Mesenteric fat pad (tissue), 1 donor: ENCODE results near the gene PPP2R3B. TPM values are rescaled to one million over a fixed set of nuclear protein-coding genes. Genes with fewer than 3 reads are reported as not detected.

Source experiments
- DNase-seq: peaks from one replicate; pipeline ENCODE4 v3.0.0-alpha.2; 2020; ENCODE audit warnings: low spot score
- total RNA-seq: library from RNA; stranded (reverse); fragmentation: NEBNext Ultra II Directional; extraction: Animal tissue kit (Norgen Biotek cat#: 25700); gene quantifications from one replicate; pipeline ENCODE4 v1.2.1, GENCODE V29; 2021
- donor health status: DM: yes; HTN: yes; CAD: no.

PPP2R3B gene
- total RNA-seq, 1 donor from 2014 or later, result 7.3 TPM

DNA sequence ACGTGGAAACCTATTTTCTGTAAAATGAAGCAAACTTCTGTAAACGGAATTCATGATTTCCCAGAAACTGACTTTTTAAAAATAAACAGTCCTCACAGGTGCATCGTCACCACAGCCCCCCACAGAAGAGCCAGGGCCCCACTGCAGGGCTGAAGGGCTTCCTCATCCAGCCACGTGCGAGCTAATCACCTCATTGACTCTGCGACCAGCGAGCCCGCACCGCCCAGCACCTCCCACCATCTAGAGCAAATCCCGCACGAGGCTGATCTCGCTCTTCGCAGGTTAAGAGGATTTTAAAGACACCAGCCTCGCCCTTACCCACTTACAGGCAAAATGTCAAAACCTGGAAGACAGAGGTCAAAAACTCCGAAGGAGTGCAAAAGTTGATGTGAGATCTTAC is 14.8 kb downstream of the PPP2R3B start:
- DNase-seq, result no peak

DNA sequence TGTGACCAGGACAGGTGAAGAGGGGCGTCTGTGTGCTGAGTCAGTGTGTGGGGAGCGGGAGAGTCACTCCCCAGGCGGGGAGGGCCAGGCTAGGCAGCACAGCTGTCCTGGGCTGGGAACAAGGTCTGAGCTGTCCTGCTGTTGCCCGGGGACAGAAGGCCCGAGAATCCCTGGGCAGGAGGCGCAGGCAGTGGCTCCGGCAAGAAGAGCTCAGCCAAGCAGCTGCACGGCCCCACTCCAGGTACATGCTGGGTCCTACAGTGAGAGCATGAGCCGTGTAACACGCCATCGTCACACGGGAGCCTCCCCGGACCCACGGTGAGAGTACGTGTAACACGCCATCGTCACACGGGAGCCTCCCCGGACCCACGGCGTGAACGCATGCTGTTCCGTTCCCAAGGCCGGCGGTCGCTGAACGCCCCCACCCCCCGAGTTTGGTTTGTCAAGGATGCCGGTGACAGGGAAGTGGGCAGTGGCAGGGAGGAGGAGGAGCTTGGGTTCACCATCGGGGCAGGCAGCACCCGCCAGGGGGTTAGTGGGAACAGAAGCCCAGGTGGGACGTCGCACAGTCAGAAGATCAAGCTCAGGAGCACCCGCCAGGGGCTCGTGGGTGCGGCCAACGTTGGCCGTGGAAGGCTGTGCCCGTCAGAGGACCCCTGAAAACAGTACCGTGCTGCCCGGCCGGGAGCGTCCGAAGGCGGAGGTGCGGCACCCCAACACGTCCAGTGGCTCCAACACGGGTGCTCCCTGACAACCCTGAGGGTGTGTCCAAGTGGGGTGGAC is 15.6 kb downstream of the PPP2R3B start:
- no peak for DNase-seq

DNA sequence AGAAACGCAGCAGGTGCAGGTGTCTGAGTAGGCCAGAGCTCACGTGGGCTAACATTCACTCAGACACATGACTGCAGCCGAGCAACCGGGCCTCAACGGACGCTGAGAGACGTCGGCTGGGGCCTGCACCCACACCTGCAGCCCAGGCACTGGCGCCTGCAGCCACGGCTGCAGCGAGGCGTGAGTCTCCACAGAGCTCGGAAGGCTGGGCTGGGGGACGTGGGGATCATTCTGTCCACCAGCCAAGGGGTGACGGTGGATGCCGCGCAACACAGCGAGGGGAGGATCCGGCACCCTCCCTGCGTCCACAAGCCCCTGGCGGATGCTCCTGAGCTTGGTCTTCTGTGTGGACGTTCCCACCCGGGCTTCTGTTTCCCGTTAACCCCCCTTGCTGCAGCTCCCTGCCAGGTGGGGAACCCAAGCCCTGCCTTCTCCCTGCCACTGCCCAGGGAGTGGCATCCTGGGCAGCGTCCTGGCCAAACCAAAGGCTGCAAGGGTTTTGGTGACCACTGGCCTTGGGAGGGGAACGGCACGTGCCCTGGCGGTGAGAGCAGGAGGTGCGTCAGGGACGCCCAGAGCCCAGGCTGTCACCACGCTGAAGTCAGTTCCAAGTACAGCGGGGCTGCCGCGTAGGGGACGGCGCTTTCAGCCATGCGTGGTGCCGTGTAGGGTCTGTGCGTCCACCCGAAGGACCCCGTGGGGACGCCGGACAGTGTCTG is 16.3 kb downstream of the PPP2R3B start:
- DNase-seq, result no peak

DNA sequence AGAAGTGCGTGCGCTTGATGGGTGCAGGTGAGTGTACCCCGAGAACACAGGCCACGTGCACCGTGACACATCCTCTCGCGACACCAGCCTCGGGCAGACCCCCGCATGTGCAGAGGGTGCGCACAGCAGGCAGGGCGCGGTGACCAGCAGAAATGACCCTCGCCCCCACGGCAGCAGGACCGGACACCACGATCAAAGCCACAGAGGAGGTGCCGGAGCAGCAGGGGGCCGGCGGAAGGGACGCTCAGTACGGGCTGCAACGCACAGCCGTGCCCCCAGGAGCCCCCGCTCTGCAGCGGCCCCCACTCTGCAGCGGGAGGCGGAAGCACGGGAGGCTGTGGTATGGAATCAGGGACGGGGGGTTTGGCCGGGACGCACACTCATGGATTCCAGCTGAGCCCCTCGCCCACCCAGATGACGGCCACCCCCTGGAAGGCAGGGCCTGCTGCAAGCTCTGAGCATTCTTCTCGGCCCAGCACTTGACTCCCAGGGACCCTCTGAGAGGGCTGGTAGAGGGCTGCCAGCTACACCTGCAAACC is 17.1 kb downstream of the PPP2R3B start:
- no peak for DNase-seq

DNA sequence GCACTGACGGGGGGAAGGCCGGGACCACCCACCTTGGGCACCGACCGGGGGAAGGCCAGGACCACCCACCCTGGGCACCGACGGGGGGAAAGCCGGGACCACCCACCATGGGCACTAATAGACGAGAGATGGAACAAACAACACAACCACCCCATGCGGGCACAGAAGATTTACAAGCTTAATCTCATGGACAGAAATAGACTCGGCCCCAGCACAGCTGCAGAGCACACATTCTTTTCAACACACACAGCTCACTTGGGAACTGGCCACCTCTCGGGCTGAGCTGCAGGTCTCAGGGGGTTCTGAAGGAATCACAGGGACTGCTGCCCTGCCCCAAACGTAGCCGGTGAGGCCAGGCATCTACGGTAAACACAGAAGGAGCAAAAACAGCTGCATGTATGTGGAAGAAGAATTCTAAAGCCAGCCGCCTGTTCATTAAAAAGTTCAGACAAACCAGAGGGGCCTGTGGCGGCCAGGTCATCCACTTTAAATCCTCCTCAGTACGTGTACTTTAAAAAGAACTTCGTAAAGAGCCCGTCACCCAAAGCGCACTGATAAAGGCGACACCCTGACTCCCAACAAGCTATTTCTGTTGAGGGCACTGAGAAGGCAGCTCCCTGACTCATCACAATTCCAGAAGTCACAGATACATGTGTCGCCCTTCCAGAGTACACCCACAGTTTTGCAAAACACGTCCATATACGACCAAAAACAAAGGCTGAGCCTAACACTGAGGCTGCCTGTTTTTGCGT is 17.7 kb downstream of the PPP2R3B start:
- DNase-seq, result no peak

DNA sequence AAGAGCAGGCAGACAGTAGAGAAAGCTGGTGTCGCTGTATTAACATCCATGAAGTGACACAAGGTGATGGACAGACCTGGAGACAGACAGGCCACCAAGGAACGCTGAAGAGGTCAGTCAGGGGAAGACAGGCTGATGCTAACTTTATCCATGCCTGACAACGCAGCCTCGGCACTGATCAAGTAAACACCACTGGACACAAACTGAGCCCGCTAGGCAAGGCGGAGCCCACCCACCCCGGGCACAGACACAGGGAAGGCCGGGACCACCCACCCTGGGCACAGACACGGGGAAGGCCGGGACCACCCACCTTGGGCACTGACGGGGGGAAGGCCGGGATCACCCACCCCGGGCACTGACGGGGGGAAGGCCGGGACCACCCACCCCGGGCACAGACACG is 18.8 kb downstream of the PPP2R3B start:
- no peak for DNase-seq

DNA sequence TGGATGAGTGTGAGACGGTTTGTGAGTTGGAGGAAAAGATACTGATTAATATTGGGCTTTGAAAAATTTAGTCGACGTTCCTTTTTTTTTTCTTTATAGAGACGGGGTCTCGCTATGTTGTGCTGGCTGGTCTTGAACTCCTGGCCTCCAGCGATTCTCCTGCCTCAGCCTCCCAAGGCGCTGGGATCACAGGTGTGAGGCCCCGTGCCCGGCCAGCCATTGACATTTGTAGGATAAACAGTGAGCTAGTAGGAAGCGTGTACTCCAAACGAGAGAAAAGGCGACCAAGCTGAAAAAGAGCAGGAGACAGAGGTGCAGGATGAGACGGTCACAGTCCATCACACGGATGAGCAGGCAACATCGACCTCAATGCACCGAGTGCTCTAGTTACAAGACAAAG is 19.4 kb downstream of the PPP2R3B start:
- no peak for DNase-seq

DNA sequence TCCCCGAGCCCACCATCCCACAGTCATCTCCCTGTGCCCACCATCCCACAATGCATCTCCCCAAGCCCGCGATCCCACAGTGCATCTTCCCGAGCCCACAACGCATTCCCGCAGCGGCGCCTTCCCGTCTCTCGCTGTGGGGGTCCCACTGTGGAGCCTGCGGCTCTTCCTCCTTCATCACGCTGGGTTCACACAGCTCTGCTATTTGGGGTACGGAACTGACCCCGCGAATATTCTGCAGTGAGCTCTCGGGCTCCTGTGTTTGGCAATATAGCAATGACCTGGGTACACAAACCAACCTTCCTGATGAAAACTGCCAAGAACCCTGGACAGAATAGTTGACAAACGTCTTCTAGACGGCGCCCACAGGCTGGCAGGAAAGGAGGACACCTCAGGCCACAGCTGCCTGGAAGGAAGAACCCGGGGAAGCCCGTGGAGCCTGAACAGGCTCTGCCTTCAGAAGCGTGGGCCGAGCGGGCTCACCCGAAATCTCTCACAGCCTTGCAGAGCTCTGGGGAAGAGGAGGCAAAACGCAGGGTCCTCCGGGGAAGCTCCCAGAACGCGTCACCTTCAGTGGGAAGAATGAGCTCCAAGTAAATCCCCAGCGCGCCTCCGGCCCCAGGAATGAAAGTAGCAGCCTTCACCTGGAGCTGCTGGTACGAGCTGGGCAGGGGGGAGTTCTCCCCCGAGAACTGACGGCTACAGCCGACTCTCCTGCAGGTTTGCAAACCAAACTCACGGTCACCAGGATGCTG is 22.9 kb downstream of the PPP2R3B start:
- DNase-seq, result no peak

DNA sequence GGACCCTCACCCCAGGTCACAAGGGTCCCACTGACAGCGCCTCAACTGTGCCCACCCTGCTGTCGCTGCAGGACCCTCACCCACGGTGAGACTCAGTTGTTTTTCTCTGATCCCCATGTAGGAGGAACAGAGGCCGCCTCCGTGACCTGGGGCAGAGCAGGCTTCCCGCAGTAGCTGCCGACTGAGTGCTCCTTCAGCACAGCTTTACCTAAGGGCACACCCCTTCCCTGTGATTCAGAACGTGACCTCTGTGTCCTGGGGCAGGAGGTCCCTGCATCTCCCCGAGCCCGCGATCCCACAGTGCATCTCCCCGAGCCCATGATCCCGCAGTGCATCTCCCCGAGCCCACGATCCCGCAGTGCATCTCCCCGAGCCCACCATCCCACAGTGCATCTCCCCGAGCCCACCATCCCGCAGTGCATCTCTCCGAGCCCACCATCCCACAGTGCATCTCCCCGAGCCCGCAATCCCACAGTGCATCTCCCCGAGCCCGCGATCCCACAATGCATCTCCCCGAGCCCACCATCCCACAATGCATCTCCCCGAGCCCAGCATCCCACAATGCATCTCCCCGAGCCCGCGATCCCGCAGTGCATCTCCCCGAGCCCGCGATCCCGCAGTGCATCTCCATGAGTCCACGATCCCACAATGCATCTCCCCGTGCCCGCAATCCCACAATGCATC is 23.6 kb downstream of the PPP2R3B start:
- DNase-seq, result no peak

DNA sequence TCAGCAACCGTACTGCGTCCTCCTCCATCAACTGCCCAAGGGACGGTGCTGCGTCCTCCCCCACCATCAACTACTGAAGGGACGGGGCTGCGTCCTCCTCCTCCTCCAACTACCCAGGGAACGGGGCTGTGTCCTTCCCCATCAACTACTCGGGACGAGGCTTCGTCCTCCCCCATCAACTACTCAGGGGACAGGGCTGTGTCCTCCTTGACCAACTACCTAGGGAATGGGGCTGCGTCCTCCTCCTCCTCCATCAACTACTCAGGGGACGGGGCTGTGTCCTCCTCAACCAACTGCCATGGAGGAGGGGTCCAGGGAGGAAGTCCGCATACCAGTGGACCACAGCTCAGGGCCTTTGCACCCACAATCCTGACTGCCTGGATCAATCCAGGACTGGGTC is 24.4 kb downstream of the PPP2R3B start:
- no peak for DNase-seq

DNA sequence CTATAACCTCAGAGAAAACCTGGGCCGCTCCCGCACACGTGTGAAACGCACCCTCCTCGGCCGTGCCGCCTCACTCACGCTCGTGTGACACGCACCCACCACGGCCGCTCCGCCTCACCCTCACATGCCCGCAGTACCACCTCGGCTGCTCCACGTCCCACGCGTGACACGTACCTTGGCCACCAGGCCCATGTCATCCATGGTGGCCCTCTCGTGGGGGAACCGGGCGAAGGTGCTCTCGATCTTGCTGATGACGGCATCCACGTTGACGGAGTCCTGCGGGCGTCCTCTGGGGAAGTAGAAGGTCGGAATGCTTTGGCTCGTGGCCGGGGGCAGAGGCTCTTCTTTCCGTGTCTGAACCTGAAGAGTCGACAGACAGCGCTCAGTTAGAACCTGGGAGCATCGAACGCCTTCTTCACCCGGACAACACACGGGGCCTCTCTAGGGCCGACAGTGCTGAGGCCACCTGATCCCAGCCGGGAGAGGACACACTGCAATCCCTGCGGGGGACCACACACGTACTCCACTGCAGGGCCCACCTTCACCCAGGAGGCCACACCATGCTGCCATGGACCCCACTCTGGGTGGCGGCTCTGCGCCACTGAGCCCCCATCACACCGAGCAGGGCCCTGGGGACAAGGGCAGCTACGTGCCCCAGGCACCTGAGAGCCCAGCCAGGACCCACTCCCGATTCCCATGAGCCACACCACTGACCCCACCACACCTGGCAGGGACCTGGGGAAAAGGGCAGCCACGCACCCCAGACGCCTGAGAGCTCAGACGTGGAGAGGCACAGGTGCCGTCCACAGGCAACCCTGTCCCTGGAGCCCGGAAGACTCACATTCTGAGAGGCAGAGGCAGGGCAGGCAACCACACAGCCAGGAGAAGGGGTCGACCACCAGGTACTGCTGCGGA is 25.2 kb downstream of the PPP2R3B start:
- DNase-seq, result no peak

DNA sequence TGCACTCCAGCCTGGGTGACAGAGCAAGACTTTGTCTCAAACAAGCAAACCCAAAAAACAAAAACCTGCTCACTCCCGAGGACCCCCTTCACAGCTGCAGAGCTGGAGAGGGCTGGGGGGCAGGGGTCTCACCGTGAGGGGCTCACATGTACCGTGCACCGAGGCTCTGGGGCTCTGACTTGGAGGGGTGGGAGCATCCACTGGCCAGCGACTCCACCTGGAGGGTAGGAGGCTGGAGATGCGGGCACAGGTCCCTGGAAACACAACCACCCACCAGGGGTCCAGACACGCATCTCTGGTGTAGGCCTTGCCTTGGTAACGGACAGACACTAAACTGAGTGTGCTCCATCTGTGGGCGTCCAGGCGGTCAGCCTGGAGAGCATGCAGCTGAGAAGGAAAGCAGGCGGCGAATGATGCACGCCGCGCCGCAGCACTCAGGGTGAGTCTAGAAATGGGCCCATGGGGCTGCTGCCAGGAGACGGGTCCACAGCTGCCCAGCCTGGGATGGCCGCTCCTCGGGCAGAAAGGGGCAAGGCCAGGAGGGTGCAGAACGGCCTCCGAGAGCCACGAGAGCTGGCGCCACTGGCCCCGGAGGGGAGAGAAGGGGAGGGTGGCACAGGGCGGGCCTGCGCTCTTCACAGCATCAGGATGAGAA is 26.1 kb downstream of the PPP2R3B start:
- DNase-seq, result no peak

DNA sequence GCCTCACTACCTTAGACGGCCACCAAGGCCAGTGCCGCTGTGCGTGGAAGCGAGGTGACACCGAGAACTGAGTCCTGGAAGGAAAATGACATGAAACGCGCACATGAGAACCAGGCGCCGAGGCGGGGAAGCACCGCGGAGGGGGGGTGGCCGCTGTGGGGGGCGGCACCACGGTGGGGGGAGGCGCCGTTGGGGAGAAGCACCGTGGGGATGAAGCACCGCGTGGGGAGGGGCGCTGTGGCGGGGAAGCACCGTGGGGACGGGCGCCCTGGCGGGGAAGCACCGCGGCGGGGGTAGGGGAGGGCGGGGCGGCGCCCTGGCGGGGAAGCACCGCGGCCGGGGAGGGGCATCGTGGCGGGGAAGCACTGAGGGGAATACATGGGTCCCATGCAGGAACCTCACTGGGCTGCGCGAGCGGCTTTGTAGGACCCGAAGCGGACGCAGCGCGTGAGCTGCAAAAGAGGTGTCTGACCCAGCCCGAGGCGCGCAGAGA is 28.0 kb downstream of the PPP2R3B start:
- DNase-seq, result no peak

DNA sequence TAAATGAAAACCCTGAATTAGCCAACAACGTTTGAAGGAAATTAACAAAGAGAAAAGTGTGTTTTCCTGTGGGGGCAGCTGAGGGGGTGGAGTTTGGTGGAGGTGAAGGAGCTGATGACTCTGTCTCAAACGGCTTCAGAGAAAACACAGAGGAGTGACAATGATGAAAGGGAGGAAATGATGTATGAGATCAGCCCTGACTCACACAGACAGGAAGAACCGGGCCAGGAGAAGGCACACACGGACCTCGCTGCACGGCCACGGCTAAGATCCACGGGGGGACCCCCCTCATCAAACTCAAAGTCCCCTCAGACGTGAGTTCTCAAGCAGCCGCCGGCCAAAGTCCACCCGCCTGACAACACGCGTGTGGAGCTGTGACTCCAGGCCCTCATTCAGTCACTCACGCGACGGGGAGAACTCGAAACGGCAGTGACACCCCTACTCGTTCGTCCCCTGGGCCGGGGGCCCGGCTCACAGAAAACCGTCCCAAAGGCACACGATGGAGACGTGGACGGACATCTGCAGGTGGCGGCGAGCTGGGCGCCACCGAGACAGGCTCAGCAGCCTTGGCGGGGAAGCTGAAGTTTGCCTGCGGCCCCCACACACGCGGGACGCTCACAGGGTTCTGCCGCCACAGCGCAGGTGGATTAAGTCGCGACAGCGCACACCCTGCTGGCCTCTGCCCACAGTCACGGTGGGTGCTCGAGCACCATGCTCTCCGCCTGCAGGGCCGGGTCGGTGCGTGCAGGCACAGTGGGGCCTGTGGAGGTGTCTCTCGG is 28.8 kb downstream of the PPP2R3B start:
- no peak for DNase-seq

DNA sequence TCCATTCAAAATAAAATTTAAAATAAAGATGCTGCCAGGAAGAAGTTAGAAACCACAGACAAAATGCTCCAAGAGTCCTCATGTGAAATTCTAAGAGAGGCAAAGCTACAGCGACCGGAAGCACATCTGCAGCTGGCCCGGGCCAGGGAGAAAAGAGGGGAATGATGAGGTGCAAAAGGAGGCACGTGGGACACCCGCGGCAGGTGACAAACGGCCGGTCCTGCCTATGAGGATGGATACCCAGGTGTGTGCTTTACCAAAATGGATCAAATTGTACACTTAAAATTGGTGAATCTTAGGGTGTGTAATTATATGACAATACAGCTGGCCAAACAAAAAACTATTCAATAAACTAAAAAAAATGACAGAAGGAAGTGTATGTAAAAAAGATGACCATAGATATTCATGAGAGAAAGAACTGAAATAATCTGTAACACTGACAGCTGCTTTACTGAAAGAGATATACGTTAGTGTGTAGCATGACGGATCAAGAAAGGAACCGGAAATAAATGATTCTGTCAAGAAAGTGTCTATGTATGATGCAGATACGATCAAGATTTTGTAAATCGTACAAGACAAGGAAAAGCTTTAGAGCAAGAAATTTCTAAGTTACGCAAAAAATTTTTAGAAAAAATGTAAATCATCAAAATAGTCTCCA is 29.5 kb downstream of the PPP2R3B start:
- no peak for DNase-seq

DNA sequence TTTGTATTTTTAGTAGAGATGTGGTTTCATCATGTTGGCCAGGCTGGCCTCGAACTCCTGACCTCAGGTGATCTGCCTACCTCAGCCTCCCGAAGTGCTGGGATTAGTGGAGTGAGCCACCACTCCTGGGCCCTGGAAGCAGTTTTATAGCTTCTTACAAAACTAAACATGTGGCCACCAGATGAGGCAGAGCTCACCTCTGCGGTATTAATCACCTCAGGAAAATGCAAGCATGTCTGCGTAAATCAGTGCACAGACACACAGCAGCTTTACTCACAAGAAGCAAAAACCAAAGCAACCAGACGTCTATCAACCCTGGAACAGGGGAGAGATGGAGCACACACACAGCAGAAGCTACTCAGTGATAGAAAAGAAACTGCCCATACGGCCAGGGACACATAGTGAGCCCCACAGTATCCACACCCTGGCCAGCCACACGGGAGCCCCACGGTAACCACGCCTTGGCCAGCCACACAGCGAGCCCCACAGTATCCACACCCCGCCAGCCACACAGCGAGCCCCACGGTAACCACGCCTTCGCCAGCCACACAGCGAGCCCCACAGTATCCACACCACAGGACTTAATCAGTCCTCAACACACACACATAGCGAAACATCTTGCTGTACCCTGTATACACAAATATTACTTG is 30.2 kb downstream of the PPP2R3B start:
- DNase-seq, result no peak
